ENCODE data around the gene PPFIA4.

Gene PPFIA4

GRCh38 chr1:203099805-203100515 lies 73.7 kb downstream of the PPFIA4 start:
- no peak for DNase-seq (ENCODE audit: low read depth in 2 of 2)

DNA sequence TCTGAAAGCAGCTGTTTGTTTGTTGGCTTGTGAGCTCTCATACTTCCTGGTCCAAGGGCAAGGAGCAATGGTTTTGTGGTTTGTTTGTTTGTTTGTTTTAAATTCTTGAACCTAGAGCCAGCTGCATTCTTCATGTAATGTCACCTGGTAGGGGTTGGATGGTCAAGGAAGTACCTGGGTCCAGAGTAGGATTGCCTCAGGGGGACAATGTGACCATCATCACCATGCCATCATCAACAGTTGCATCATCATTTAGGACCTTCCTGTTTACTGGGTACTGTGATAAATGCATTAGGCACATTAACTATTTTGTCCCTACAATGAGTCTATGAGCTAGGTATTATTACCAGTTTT lies 74.2 kb downstream of the PPFIA4 start:
- no peak for DNase-seq (ENCODE audit: low read depth in 2 of 2)

DNA sequence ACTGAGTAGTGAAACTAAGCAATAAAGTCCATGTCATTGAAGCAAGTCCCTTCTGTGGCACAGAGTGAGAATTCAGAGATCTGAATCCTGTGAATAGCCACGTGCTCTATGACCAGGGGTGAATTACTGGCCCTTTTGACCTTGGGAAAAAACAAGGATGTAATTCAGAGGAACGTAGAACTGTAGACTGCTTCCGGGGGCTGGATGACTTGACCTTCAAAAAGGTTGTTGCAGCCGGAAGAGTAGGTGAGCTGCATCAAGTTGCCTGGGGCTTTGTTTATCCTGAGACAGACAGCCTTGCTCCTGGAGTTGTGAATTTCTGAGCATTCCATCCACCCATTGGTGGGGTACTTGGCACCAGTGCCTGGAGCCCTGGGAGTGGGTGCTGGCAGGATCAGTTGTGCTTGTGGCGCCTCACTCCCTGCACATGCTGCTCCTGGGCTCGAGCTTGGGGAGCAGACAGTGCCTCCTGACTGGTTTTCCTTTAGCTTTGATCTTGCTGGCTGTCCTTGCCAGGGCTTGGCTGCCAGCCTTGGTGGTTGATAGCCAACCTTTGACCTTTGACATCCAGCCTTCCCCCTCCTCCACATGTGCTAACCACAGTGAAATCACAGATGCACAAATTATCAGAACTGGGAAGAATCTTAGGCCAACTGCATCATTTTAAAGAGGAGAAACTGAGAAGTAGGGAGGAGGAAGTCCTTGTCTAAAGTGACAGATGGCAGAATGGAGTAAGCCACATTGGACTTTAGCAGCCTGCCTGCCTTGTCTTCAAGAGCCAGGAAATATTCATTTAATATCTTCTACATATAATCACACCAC lies 75.7 kb downstream of the PPFIA4 start:
- DNase-seq (ENCODE audit: low read depth in 2 of 2), result no peak

- DNase-seq (ENCODE audit: low read depth in 2 of 2), result no peak
Measured at GRCh38 chr1:203103216-203103615, 76.9 kb downstream of the PPFIA4 start.

- no peak for DNase-seq (ENCODE audit: low read depth in 2 of 2)
Measured at GRCh38 chr1:203103829-203104495, 77.7 kb downstream of the PPFIA4 start.

- no peak for DNase-seq (ENCODE audit: low read depth in 2 of 2)
Measured at GRCh38 chr1:203104789-203105390, 78.6 kb downstream of the PPFIA4 start.

DNA sequence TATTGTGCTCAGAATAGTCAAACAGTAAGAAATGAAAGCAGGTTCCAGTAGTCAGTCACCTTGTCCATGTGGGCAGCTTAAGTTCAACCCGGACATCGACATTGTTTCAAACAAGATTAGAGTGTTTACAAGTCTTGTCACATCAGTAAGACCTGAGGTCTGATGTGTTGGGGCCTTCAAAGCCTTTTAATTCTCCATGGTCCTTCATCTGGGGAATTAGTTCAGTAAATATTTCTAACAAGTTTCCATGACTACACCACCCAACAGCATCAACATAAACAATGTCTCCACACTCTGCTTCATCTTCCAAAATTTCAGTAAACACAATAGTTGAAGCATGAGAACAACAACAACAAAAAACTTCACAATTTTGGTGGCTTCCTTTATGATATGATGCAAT lies 86.2 kb downstream of the PPFIA4 start:
- DNase-seq (ENCODE audit: low read depth in 2 of 2), result no peak

GRCh38 chr1:203113308-203113707 lies 87.0 kb downstream of the PPFIA4 start:
- no peak for DNase-seq (ENCODE audit: low read depth in 2 of 2)

DNA sequence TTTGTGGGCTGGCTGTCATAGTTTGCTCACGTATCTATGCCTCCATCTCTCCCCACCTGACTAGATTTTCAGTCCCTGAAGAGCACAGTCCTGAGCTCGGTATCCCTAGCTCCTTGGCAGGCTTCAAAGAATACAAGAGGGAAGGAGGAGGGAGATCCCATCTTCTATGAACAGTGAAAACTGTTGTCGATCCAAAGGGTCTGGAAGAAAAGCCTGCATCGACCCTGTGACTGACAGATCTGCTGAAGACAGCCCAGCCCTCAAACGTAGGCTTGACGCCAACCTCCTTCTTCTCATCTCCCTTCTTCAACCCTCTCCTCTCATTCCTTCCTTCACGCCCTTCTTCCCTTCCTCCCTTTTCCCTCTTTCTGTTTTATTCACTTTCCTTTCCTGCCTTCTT lies 87.9 kb downstream of the PPFIA4 start:
- DNase-seq (ENCODE audit: low read depth in 2 of 2), result no peak

DNA sequence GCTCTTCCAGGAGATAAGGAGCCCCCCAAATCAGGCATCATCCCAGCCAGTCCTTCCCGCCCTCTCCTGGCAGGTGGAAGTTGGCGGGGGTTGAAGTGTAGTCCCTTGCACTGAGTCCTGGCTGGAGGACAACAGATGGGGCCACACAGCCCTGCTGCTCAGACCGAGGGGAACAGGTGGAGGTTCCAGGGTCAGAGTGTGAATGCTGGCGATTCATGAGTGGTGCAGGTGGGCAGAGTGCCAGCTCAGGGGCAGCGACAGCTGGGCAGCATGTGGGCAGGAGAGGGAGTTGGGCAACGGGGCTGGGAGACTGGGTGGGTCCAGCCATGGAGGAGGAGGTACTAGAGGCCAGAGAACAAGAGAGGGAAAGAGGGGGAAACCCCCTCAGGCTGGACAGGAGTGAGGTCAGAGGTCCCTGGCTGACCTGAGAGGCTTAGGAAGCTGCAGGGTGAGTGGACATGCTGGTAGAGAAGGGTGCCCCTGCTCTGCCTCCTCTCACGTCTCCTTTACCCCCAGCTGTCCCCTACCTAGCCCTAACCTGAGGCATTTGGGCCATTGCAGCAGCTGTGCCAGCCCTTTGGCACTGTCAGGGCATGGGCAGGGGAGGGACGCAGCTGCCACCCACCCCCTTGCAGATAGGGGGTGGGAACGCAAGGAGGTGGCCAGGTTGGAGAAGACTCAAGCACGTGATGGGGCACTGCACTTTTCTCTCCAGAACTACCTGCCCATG lies 90.0 kb downstream of the PPFIA4 start:
- no peak for DNase-seq (ENCODE audit: low read depth in 2 of 2)

DNA sequence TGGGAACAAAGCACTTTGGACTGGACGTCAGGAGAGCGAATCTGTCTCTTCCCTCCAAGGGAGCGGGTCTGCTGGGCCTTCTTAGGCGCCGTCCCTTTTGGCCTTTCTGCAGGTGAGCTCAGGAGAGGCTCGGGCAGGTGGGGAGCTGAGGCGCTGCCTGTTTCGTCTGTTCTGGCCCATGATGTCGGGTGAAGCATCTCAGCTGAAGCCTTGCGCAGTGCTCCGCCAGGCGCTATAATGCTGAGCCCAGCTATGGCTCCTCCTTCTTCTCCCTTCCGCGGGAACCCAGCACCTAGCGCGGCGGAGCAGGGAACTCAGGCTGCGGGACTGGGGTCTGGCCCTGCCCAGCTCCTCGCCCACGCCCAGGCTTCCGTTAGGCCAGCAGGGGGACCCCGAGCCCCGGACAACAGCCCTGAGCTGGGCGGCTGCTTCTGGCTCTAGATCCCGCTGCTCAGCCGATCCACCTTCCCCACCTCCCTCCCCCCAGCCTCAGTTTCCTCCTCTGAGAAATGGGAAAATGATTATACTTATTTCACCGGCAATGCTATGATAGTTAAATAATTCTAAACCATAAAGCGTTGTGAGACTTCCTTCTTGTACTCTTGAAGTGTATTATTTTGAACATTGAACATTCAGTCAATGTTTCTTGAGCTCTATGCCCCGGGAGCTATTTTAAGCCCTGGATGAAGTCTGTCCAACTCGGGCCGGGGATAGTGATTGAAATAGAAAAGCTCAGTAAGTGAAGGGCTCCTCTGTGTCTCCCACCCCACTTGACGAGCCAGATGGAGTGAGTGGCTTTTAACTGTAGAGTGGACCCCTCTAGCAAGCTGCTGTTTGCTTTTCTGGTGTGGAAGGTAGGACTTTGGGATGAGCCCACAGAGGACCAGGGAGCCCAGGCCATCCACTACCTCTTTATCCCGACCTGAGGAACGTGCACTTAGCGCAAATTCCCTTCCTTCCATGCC lies 91.6 kb downstream of the PPFIA4 start:
- peak; percentile 9 to 13 for DNase-seq (ENCODE audit: low read depth in 2 of 2)

DNA sequence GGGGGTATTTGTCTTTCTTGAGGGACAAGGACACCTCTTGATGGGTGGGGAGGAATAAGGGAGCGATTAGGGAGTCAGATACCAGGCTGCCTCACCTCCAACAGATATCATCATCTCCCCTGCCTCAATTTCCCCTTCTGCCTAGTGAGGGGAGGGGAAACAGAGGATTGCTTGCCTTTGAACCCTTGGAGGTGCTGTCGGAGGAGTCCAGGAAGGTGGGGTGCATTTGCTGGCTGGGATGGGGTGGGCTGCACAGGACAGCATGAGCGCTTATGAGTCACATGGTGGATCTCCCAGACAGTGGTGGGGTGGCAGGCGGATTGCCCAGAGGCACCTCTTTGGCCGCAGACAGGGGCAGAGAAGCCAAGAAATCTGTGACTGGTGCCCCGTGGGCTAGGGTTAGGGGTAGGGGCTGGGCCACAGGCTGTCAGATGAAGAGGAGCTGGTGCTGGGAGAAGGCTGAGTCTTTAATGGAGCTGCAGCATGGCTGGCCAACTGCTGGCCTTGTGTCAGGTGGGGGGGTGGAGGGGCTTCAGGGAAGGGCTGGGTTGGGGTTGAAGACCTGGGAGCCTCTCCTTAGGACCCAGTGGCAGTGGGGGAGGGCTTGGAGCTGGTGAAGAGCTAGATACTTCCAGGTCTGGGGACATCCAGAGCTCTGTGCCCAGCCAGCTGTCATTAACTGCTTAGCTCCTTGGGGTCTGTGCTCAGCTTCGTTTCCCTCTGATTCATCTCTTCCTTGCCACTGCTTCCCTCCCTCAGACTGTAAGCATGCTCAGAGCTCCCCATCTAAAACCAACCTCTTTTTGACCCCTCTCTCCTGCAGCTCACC lies 94.2 kb downstream of the PPFIA4 start:
- DNase-seq (ENCODE audit: low read depth in 2 of 2), result no peak

DNA sequence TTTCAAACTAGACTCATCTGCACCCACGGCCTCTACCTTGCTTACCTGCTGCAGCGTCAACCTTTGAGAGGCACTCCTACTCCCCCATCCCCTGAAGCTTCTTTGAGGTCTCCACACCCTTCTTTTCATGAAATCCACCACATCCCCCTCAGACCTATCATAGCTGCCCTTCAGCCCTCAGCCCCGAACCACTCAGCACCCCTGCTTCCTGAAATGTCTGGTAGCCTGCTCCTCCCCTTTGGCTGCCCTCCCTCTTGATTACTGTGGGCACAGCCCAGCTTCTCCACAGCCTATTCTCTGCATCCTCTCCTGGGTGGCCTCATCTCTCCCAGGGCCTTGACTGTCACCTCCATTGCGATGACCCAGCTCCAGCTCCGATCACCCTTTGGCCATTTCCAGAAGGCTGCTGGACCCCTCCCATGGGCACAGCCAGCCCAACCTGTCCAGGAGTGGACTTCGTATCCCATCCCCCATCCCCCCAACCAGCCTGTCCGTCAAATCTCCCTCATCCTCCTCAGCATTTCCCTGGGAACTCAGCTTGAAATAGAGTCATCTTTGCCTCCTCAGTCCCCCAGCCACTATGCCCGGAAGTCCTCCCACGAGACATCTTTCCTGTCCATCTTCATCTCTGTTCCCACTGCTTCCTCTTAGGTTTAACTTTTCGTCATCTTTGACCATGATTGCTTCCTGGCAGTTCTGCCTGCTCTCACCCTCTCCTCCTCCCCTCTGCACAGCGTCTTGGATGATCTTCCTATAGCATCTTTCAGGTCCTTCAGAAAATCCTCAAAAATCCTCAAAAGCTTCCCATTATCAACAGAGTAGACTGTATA lies 95.1 kb downstream of the PPFIA4 start:
- no peak for DNase-seq (ENCODE audit: low read depth in 2 of 2)

DNA sequence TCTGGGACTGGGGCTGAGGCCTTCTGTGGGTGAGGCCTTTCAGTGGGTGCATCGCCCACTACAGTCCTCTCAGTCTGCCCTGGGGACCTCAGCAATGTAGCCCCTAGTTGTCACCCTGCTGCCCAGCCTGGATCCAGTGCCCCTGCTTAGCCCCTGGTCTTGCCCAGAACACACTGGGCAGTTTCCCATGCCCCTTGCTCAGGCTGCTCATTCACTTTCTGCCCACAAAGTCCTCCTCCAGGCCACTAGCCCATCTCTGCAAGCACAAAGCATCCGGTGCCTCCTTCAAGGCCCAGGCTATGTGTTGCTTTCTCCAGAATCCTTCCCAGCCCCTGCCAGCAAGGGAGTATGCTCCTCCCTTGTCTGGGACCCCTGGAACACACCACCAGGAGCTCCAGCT lies 95.9 kb downstream of the PPFIA4 start:
- DNase-seq (ENCODE audit: low read depth in 2 of 2), result no peak

- no peak for DNase-seq (ENCODE audit: low read depth in 2 of 2)
Measured at GRCh38 chr1:203124011-203124410, 97.7 kb downstream of the PPFIA4 start.

DNA sequence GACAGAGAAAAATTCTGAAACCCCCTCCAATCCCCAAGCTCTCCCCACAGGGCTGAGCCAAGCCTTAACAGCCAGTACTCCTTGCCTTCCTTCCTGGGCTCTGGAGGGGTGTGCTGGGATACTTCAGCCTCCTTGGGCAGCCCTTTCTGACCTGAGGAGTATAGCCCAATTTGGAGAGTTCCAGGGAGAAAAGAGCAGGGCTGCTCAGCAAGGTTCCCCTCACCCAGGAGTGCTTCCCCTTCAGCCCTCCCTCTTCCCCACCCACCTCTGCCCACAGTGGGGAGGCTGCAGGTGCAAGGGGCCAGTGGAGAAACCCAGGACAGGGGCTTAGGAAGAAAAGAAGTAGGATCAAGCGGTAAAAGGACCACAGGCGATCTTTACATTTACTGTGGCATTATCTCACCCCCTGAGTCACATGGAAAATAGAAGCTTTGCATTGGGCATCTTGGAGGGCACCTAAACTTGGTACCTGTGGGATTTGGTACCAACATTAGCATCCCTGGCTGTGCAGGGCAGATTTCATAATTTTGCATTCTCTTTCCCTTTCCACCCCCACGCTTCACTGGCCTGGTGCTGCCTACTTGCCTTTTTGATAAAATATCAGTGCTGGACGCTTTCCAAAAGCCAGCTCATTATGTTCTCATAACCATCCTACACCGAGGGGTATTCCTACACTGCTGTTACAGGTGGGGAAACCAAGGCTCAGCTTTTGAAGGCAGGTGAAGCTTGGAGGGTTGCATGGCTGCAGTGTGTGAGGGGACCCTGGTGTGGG lies 98.4 kb downstream of the PPFIA4 start:
- DNase-seq (ENCODE audit: low read depth in 2 of 2), result no peak

GRCh38 chr1:203126151-203126865 lies 100.0 kb downstream of the PPFIA4 start:
- DNase-seq (ENCODE audit: low read depth in 2 of 2), result no peak
